SK-N-SH treated with all-trans-retinoic acid at 6 μM for 48 hours (cell line): ENCODE measurements around the gene SKIL.

Experiments used
- ATAC-seq: fragments of 200-7000 bp; cut with Tn5 transposase; 3 replicates; pipeline ENCODE4 v1.9.1; 2020; ENCODE audit warnings: mild to moderate bottlenecking, moderate library complexity
- ARNTL ChIP-seq: fragments of 450-650 bp; formaldehyde crosslinking; IDR thresholded peaks from 2 replicates; pipeline ENCODE4 v1.5.0; 2020; ENCODE audit warnings: low read depth, mild to moderate bottlenecking, moderate library complexity, borderline replicate concordance
- BACH2 ChIP-seq: fragments of 250-450 bp; sonication (Bioruptor Pico); IDR thresholded peaks from 2 replicates; pipeline ENCODE4 v1.9.0; 2021; ENCODE audit warnings: mild to moderate bottlenecking, borderline replicate concordance
- CSRNP3 ChIP-seq: fragments of 250-450 bp; sonication (Bioruptor Pico); IDR thresholded peaks from 2 replicates; pipeline ENCODE4 v1.5.1; 2021; ENCODE audit warnings: mild to moderate bottlenecking, moderate library complexity
- GLIS3 ChIP-seq: fragments of 250-450 bp; sonication (Bioruptor Pico); IDR thresholded peaks from 2 replicates; pipeline ENCODE4 v1.5.0; 2020; ENCODE audit warnings: mild to moderate bottlenecking, moderate library complexity
- ISL1 ChIP-seq: fragments of 250-450 bp; sonication (Bioruptor Pico); IDR thresholded peaks from 2 replicates; pipeline ENCODE4 v2.1.2; 2022; ENCODE audit warnings: mild to moderate bottlenecking, moderate library complexity
- OSR1 ChIP-seq: fragments of 250-450 bp; sonication (Bioruptor Pico); IDR thresholded peaks from 2 replicates; pipeline ENCODE4 v1.8.0; 2022; ENCODE audit warnings: moderate library complexity, mild to moderate bottlenecking, inconsistent platforms
- PATZ1 ChIP-seq: fragments of 250-450 bp; sonication (Bioruptor Pico); IDR thresholded peaks from 2 replicates; pipeline ENCODE4 v1.8.0; 2020; ENCODE audit warnings: mild to moderate bottlenecking, moderate library complexity, borderline replicate concordance
- PPARA ChIP-seq: fragments of 250-450 bp; sonication (Bioruptor Pico); IDR thresholded peaks from 2 replicates; pipeline ENCODE4 v1.5.0; 2020; ENCODE audit warnings: mild to moderate bottlenecking, borderline replicate concordance
- SNAI2 ChIP-seq: fragments of 250-450 bp; sonication (Bioruptor Pico); IDR thresholded peaks from 2 replicates; pipeline ENCODE4 v1.5.0; 2020; ENCODE audit warnings: mild to moderate bottlenecking, moderate library complexity
- TCF4 ChIP-seq: fragments of 250-450 bp; sonication (Bioruptor Pico); IDR thresholded peaks from 2 replicates; pipeline ENCODE4 v1.8.0; 2021; ENCODE audit warnings: mild to moderate bottlenecking, moderate library complexity, borderline replicate concordance
- TOX ChIP-seq: fragments of 250-450 bp; sonication (Bioruptor Pico); IDR thresholded peaks from 2 replicates; pipeline ENCODE4 v1.8.0; 2021; ENCODE audit warnings: mild to moderate bottlenecking, moderate library complexity, borderline replicate concordance
- TSHZ2 ChIP-seq: fragments of 250-450 bp; sonication (Bioruptor Pico); IDR thresholded peaks from 2 replicates; pipeline ENCODE4 v1.5.0; 2020; ENCODE audit warnings: mild to moderate bottlenecking, moderate library complexity
- ZFP3 ChIP-seq: fragments of 250-450 bp; sonication (Bioruptor Pico); IDR thresholded peaks from 2 replicates; pipeline ENCODE4 v1.5.0; 2020; ENCODE audit warnings: mild to moderate bottlenecking, moderate library complexity
- ZNF8 ChIP-seq: fragments of 450-650 bp; formaldehyde crosslinking; IDR thresholded peaks from 2 replicates; pipeline ENCODE4 v1.5.0; 2020; ENCODE audit warnings: mild to moderate bottlenecking, moderate library complexity

SKIL gene

GRCh38 chr3:170320461-170321121 is 36.9 kb upstream of the SKIL start:
- no peak for ATAC-seq
- TF ChIP-seq ZNF8 (CRISPR knock-in tag) (no peak), ARNTL (CRISPR knock-in tag) (no peak), TSHZ2 (CRISPR knock-in tag) (no peak), PPARA (no peak), GLIS3 (CRISPR knock-in tag) (no peak), ISL1 (no peak), PATZ1 (no peak), CSRNP3 (CRISPR knock-in tag) (no peak), TCF4 (no peak)

GRCh38 chr3:170321321-170322034 is 36.0 kb upstream of the SKIL start:
- no peak for ATAC-seq

GRCh38 chr3:170322566-170323269 is 34.8 kb upstream of the SKIL start:
- TF ChIP-seq ISL1 (no peak), TSHZ2 (CRISPR knock-in tag) (no peak), BACH2 (CRISPR knock-in tag) (no peak)

More at GRCh38 chr3:170321321-170322034, 36.0 kb upstream of the SKIL start:
- TF ChIP-seq OSR1 (no peak), GLIS3 (CRISPR knock-in tag) (no peak), SNAI2 (CRISPR knock-in tag) (no peak), ZFP3 (CRISPR knock-in tag) (no peak), ISL1 (no peak), PATZ1 (no peak)

GRCh38 chr3:170323331-170323730 is 34.2 kb upstream of the SKIL start:
- ATAC-seq, result no peak
- no peak for TF ChIP-seq OSR1
- TF ChIP-seq GLIS3 (CRISPR knock-in tag), result no peak
- no peak for TF ChIP-seq TOX (CRISPR knock-in tag)
- no peak for TF ChIP-seq ZNF8 (CRISPR knock-in tag)
- no peak for TF ChIP-seq TSHZ2 (CRISPR knock-in tag)
- TF ChIP-seq, all 23 proteins: peak for 0

More at GRCh38 chr3:170322566-170323269, 34.8 kb upstream of the SKIL start:
- ATAC-seq, result no peak
